ENCODE results near the gene IL17RD.

Gene IL17RD

DNA sequence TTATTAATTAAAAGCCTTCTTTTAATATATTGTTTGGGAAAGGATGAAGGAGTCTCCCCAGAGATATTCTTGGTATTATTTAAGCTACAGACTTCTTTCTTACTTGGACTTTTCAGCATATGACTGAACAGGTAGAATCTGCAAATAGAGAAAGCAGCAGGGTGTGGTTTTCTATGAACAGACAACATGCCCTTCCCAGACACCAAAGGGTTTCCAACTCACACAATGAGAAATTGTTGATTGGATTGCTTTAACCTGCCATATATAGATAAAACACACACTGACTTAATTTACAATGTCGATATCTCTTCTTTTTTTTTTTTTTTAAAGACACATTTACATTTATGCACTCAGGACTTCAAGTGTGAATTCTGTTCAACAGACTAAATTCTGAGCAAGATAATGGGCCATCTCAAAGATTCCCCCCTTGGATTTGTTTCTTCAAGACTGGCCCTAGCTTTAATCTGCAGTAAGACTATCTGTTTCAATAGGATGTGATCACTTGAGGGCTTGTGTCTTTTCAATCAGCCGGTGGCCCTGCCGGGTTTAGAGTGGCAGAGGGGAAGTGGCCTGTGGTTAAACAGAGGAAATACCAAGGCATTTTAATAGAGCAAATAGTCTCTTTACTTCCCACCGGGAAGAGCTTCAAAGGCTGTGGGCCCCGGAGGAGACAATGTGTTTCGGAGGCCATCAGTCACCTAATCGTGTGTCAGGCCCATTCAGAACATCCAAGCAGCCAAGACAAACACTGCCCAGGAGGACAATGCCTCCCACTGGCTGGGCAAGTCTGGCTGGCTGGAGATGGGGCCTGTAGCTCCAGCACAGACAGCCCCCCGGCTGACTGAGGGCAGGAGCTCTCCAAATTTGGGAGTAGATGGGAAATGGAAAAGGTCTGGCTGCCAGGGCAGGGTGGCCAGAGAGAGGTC lies 6.1 kb downstream of the IL17RD start:
- no peak for DNase-seq

DNA sequence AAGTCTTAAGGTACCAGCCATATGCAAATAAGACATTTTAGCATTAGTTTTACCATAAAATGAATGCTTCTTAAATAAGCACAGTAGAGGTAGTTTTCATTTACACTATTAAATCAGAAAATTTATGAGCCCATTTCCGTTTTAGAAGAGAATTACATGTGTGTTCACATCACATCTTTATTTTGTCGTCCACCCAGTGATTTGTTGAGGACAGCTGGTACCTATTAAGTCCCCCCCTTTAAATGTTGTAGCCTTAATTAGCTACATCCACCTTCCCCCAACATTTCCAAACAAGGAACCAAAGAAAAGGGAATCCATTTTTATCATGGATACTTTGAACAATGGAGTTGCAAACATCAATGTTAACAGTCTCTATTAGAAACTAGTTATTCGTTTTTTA lies 6.8 kb downstream of the IL17RD start:
- no peak for DNase-seq

DNA sequence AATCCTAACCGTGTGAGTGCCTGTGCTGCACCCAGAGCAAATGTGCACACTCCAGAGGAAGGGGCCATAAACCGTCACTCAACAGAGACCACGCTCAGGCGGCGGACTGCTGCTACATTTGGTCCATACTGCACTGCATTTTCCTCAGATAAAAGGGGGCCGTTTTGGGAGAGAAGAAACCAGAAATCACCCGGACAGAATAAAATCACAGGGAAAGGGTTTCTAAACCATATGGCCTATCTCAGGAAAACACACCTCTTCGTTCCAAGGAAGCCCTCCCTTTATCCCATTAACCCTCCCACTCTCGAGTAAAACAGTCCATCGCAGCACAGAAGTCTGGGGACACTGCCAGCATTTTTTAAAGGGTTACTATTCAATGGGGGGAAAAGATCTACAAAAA lies 7.6 kb downstream of the IL17RD start:
- DNase-seq, result no peak

DNA sequence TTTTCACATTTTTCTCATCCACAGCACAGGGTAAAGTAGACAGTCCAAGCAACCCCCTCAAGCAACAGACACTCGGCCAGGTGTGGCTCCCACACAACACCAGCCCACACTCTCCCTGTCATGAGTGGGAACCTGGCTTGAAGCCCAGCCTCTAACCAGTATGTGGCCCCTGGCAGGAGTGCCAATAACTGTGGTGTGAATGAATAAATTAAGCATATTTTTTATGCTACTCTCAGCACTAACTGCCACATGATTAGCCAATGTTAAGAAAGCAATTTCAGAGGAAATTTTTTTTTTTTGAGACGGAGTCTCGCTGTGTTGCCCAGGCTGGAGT lies 9.9 kb downstream of the IL17RD start:
- DNase-seq, result no peak

DNA sequence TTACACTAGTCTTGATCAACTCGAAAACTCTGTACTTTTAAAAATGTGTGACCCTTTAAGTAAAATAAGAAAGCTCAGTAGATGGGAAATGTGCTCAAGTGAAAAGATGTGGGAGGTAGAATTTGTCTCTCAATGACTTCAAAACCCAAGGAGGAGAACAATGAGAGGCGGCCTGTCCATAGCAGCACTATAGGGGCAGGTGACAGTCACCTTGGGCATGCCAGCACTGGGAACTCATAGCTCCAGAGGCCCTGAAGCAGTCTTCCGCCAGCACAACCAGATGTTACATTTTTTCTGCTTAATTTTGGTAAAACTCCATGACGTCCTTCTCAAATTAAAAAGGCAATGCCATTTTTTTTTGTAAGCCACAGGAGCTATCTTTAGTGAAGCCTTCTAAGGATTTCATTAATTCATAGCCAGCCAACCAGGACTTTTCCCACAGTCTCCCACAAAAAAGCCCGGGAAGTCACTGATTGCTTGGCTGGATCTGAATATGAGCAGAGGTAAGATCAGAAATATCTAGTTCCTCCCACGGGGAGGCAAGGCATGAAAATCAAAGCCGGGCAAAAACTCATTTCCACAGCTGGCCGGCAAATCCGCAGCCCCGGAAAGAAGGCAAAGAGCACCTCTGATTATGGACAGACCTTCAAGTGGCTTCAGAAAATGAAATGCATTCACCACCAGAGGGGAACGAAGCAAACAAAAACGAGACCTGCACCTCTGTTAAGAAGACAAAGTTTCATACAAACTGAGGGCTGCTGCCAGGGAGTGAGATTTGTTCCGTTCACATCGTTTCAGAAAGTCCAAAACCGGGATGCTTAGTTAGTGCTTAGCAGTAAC lies 10.5 kb downstream of the IL17RD start:
- no peak for DNase-seq

DNA sequence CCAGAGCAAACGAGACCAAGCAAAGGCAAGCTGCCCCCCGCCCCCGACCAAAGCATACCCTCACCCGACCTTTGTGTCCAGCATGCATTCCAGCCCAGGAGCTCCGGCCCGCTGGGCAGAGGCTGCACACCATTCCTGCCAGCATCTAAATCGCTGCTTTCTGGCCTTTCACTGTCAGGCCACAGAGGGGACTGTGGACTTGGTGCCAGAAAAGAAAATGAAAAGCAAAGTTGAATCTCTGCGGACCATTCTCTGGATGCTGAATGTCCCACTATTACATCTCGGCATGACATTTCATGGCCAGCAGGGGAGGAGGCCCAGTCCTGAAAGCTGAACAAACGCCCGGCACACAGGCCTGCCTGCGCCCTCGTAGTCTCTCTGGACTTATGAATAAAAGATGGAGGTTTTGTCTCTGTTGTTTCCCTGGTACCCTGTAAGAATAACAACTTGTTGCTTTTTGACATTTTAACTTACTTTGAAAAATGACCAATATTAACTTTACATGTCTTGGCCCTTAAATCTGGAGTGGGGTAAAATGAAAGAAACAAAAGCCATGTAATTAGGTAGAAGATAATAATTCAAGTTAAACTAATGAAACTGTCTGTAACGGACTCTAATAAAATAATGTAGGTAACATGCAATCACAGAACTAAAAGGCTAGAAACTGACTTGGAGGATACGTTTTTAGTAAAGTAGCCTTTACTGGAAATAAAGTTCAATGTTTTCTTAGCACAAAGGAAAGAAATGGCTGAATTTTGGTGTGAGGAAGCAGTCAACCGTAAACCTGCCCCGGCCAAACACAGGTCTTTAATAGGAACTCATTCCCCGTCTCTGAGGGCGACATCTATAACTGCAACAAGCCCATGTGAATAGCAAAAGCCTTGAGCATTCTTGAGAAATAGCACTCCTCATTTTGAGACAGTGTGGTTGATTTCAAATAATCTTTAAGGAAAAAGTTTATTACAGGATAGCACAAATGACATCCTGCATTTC lies 12.7 kb downstream of the IL17RD start:
- no peak for DNase-seq

DNA sequence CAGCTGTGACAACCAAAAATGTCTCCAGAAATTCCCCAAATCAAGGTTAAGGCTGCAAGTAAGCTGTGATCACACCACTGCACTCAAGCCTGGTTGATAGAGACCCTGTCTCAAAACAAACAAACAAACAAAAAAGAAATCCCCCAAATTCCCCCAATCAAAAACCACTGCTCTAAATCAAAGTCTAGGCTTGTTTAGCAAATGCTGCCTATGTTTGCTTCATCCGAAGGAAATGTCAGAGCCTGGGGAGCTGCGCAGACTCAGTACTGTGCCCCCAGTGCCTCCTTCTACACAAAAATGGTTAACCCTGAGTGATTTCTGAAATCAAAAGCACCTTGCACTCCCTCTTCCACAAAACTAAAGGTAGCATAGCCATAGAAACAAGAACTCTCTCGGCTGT lies 13.4 kb downstream of the IL17RD start:
- no peak for DNase-seq

DNA sequence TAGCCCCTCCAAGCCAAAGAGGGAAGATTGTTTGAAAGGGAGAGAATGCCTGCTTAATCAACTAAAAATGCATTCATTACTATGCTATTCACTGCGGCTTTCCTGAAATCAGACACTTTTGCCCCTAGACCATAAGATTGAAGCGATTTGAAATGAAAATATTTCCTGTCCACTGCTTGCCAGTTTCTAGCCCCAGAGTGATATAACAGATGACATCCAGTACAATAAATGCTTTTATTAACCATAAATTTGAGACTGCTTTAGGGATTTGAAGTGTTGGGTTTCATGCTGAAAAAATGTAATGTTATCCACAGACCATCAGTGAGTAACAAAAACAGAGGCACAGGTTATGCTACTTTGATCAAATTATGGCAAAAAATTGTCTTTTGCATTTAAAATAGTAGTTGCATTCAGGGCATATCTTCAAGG lies 14.1 kb downstream of the IL17RD start:
- no peak for DNase-seq

DNA sequence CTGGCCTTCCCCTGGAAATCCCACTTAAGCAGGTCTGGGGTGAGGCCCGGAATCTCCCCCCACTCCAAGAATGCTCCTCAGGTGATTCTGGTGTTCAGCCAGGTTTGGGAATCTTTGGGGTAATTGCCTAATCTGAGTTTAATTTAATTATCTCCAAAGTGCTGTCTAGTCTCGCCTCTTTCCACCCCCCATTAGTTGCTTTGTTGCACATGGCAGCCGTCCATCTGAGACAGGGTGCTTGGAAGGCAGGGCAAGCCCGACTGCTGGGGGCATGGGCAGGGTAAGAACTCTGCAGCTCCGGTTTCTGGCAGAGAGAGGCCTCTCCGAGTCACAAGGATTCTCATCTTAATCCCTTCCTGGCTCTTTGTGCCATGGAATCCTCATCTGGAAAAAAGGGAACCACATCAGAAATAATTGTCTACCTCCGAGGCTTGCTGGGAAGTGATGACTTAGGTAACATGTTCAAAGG lies 15.0 kb downstream of the IL17RD start:
- DNase-seq, result no peak

DNA sequence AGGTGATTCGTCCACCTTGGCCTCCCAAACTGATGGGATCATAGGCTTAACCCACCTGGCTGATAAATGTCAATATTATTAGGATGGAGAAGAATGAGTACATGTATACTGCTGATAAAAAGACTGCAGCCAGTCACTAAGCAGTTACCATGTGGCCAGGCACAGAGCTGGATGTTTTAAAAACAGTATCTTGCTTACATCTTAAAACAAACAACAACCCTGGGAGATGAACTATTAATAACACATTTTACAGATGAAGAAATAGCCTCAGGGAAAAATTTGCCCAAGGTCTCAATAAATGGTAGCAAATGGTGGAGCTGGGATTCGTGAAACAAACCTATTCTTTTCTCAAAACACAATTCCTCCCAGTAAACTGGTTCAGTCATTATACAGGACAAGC lies 18.1 kb downstream of the IL17RD start:
- no peak for DNase-seq

DNA sequence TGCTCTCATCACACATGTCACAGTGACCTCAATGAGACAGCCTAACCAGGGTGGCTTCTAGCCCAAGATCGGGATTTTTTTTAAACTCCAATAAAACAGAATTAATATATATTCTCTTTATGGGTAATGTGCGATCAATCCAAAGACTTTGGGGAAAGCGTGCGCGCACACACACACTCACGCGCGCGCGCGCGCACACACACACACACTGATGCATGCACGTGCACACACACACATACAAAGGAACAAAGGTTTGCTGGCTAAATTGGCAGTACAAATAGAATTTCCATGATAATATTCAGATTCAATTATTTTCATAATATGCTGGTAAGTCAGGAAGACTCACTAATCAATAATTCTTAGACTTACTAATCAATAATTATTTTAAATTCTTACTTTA lies 19.3 kb downstream of the IL17RD start:
- DNase-seq, result no peak

DNA sequence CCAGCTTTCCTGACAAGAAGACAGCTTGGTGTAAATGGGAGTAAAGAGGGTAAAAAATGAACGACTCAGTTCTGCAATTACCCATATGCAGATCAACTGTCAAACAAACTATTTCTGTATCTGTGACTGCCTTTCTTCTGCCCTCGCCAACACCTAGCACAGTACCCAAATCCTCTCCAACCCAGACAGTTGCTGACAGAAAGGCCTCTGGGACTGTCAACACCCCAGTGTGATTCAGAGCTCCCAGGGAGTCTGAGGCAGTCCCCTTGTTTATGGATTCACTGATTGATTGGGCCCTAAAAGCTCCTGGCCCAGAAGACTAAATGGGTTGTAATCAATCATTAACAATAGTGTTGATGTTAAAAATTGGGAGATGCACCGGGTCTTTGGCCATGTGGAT lies 20.2 kb downstream of the IL17RD start:
- DNase-seq, result no peak

DNA sequence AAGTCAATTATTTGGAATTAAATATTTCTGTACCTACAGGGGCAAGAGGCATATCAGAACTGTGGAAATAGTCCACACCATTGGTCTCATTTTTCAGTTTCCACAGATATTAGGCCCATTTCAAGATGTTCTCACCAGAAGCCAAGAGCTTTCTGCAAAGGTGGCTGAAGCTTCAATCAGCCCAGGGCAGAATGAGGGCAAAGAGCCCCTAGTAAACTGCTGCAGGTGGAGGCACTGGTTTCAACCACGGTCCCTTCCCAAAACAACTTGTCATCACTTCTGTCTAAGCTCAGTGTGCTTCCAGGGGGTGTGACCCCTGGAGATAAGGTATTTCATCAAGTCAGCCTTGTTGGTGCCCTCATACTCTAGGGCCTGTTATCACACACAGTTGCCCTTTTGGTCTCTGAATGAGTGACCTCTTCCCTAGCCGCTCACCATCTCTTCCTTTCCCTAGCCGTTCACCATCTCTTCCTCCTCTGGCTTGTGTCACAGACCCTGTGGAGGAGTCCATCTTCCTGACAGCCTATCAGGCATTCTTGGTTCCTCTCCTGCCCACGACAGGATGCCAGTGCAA lies 21.2 kb downstream of the IL17RD start:
- DNase-seq, result no peak

DNA sequence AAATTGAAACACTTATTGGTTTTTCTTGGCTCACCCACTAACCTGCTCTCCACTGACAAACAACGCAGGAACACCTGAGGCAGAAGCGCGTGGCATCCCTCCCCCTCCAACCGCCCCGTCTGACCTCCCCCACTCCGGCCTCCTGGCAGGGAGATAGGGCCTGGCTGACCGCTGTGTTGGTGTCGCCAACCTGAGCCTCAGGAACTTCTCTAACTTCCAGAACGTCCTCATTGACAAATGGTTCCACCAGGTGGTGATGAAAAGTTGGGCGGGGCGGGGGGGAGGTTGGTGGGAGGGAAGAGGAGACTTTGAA lies 22.8 kb downstream of the IL17RD start:
- DNase-seq, result no peak

DNA sequence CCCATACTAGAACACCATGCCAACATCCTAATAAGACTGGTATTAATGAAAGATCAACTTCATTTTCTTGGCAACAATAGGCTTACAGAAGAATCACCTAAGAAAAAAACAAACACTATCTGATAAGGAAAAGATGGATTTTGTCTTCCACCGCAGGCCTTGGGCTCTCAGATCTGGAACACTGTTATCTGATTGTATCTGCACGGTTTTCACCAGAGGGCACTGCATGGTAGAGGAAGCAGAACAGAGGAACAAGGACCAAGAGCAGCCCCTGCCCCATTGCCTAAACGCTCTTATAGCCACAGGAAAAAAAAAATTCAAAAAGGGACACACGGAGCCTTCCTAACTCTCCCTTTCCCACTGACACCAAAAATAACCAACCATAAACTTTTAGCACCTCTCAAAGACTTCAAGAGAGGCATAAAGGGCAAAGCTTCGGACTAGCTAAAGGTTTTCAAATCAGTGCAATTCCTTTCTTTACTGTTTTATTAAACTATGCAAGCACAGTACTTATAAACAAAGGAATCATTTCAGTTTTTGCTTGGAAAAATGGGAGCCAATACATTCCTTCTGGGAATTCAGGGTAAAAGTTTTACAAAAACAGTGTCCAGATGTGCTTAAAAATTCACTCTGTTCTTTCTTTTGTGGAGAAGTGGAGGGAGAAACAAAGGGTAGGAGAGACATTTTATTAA lies 23.3 kb downstream of the IL17RD start:
- no peak for DNase-seq

DNA sequence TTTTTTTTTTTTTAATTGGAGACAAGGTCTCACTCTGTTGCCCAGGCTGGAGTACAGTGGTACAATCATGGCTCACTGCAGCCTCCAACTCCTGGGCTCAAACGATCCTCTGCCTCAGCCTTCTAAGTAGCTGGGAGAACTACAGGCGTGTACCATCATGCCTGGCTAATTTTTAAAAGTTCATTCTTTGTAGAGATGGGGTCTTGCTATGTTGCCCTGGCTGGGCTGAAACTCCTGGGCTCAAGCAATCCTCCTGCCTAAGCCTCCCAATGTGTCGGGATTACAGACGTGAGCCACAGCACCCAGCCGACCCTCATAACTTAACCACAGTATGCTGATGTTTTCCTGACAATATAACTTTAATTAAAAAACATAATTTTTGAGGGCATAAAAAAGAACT lies 24.3 kb downstream of the IL17RD start:
- DNase-seq, result no peak

DNA sequence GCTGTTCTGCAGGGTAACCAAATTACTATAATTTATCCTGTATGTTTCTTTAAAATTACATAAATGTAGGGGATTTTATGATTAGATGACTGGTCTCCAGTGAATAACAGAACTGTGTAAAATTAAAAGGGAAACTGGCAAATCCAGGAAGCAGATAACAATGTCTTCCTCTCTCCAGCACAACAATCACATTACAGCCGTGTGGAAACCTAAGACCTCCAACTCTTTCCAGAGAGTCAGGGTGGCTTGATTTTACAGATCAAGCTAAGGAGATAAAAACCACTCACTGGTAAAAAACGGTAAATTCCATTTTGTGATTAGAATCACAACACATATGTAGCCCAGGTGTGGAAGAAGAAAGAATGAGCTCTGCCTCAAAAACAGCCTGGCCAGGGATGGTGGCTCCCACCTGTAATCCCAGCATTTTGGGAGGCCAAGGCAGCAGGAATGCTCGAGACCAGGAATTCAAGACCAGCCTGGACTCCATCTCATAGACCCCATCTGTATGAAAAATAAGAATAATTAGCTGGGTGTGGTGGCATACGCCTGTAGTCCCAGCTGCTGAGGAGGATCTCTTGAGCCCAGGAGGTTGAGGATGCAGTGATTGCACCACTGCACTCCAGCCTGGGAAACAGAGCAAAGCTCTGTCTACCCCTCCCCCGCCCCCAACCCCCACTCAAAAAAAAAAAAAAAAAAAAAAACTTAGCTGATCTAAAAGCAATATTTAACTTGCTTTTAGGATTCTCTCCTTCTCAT lies 29.0 kb downstream of the IL17RD start:
- no peak for DNase-seq

DNA sequence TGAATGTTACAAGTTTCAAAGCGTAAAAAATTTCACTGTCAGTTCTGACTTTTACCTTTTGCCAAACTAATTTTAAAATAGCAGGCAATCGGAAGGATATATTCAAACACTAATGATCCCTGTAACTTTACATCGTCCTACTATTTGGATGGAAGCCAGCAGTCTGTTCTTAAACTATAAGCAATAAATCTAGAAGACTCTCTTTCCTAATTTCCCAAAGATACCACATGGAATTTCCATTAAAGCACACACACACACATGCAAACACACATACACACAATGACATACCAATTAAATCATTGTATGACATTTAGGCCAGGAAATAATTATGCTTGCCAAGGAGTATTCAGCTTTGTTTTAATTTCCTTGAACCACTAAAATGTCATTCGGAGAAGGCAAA lies 32.0 kb downstream of the IL17RD start:
- no peak for DNase-seq

DNA sequence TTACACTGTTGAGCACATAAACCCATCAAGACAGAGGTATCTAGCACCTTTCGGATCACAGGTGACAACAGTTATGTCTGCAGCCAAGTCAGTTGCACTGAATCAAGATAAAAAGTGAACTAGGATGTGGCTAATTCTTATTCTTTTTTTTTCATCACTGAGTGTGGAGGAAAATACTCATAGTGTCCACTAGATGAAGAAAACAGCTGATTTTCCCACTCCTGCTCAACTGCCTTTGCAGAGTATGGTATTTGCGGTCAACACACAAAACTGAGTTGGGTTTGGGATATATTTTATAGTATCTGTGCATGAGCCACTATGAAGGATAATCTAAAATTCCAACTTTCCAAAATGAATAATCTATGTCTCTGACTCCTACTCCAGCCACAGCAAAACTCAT lies 32.5 kb downstream of the IL17RD start:
- DNase-seq, result no peak

DNA sequence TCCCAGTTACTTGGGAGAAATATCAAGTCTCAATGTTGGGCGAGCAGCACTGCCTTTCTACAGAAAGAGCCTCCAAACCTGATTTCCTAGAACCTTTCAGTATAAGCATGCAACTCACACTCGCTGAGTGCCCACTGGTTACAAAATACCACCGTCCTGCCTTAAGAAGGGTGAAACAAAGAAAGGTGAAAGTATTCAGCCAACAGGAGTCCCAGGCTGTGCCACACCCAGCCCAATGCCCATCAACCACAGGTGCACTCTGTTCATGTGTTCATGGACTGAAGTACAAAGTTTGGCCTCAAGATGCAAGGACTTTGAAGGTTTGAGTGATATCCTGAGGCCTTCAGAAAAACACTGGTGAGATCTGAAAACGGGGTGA lies 34.0 kb downstream of the IL17RD start:
- no peak for DNase-seq

DNA sequence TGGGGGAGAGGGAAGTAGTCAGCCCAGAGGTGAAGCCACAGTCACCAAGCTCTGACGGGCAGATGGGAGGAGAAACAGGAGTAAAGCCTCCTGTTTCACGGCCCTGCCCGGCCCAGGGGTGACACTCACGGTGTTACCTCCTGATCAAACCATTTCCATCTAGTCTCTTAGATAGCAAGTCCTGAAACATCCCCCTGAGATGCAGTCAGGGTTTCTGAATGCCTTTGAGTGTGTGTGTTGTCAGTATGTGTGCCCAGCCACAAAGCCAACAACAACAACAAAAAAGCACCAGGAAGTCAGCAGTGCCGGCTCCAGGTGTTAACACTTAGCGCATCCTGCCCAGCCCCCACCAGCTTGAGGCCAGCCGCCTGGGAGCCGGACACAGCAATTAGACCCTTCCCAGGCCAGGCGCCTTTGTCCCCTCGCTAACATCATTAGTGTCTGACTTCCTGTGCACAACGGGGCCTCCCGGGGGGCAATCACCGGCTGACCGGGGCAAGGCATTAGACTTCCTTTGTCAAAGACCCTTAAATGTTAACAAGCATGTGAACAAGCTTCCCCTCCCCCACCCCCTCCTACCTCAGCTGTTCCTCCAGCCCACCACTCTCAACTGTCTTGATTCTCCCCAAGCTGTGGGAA lies 34.5 kb downstream of the IL17RD start:
- DNase-seq, result no peak
